ENCODE measurements around the gene RAC3. TPM values are rescaled to one million over a fixed set of nuclear protein-coding genes. Genes with fewer than 3 reads are reported as not detected.

RAC3 gene
- 1 to 10 TPM; 3.3 to 5.3 TPM for total RNA-seq
- polyA plus RNA-seq (2013, experiment 1 of 2): 1.0 TPM
- 1.8 TPM for polyA plus RNA-seq (2013, experiment 2 of 2)
- 0 to 13.8 (median 1.3) reads per million in 172 experiments for total RNA-seq

- Histone ChIP-seq H3K9me3 (ENCODE audit: control insufficient read depth in 1 of 2, insufficient read depth in 1 of 2, low read length in 2 of 2) (no peaks in the 10 kb centered on the region), H3K4me3 (ENCODE audit: low read length) (peak within 1 kb of the TSS; percentile 53), H3K36me3 (ENCODE audit: insufficient read depth, low read length) (no peaks in the 10 kb centered on the region), H3K27ac (ENCODE audit: low read depth in 1 of 2, low read length in 2 of 2) (no peak within 1 kb of the TSS), H3K4me1 (ENCODE audit: insufficient read depth, low read length) (peaks cover 35% of the 10 kb centered on the region), H3K27me3 (ENCODE audit: control insufficient read depth in 1 of 2, insufficient read depth in 2 of 2, low read length in 2 of 2) (no peaks in the 10 kb centered on the region)
- ATAC-seq (ENCODE audit: poor library complexity) (peak; percentile 18), DNase-seq (peak in 2 of 14 experiments; percentile 49 to 57)
- CTCF ChIA-PET: interaction anchor here (0.6 to 2.6 kb wide), 6 partner anchors 10 to 469 kb away, joined by 3 to 14 read pairs (median 5); no protein-coding TSS in a partner anchor
- Mint-ChIP-seq H3K4me1 (ENCODE audit: low read depth) (peaks cover 22% of the 10 kb centered on the region), H3K4me3 (peak within 1 kb of the TSS; percentile 91), H3K9me3 (no peaks in the 10 kb centered on the region), H3K27ac (no peak within 1 kb of the TSS), H3K27me3 (no peaks in the 10 kb centered on the region), H3K36me3 (ENCODE audit: low read depth) (peaks cover 9% of the 10 kb centered on the region)
- intact Hi-C loops (cut with DNase I, micrococcal nuclease): loop anchor here (2.0 to 10.0 kb wide), 6 partner anchors 67 to 523 kb away; partner anchors contain the start of genes FASN (in 1 of the 2), HEXD (in 1 of the 2) and OGFOD3 (in 1 of the 2)
- POLR2A ChIA-PET: interaction anchor here (1.0 to 2.5 kb wide), 7 partner anchors 8 to 269 kb away, joined by 5 to 12 read pairs (median 6); partner anchors contain the start of genes CENPX, DUS1L and LRRC45
- no peak for TF ChIP-seq CTCF (IDR thresholded peaks at IDR 0.05)
Observed at GRCh38 chr17:82031303-82031884, at the start of gene RAC3. RAC3 (plus strand) TSS chr17:82031678; CDS start chr17:82031762, 84 bp downstream.

GRCh38 chr17:81983011-81983638, 48.4 kb upstream of the RAC3 start:
- POLR2A ChIA-PET: no interaction called here

More at GRCh38 chr17:81983011-81983638, 48.4 kb upstream of the RAC3 start:
- CTCF ChIA-PET: interaction anchor here (1.4 kb wide), 1 partner anchor 24 kb away, joined by 4 read pairs; no protein-coding TSS in a partner anchor
- Histone ChIP-seq H3K4me1 (ENCODE audit: insufficient read depth, low read length) (peaks cover 41% of the 10 kb centered on the region), H3K27me3 (ENCODE audit: control insufficient read depth in 1 of 2, insufficient read depth in 2 of 2, low read length in 2 of 2) (no peaks in the 10 kb centered on the region), H3K9me3 (ENCODE audit: control insufficient read depth in 1 of 2, insufficient read depth in 1 of 2, low read length in 2 of 2) (no peaks in the 10 kb centered on the region), H3K4me3 (ENCODE audit: low read length) (no peak overlapping the region), H3K36me3 (ENCODE audit: insufficient read depth, low read length) (peaks cover 47% of the 10 kb centered on the region), H3K27ac (ENCODE audit: low read depth in 1 of 2, low read length in 2 of 2) (no peak overlapping the region)
- no peak overlapping the region for H3K27ac Mint-ChIP-seq
- H3K27me3 Mint-ChIP-seq: no peaks in the 10 kb centered on the region
- H3K4me1 Mint-ChIP-seq (ENCODE audit: low read depth): peaks cover 32% of the 10 kb centered on the region
- no peak overlapping the region for H3K4me3 Mint-ChIP-seq
- no peak for ATAC-seq (ENCODE audit: poor library complexity)
- intact Hi-C loops (cut with DNase I, micrococcal nuclease): no loop called here
- DNase-seq: no peak
- H3K9me3 Mint-ChIP-seq: no peaks in the 10 kb centered on the region
- TF ChIP-seq CTCF (IDR thresholded peaks at IDR 0.05): no peak
- H3K36me3 Mint-ChIP-seq (ENCODE audit: low read depth): peaks cover 37% of the 10 kb centered on the region

Data from CD4-positive, alpha-beta T cell (primary cell).